AG09309 (cell line): ENCODE results near the gene SCUBE1.

Experiments
- DNase-seq: peaks from one replicate; pipeline ENCODE4 v3.0.0-alpha.2; 2010; ENCODE audit warnings: low read depth
- H3K4me3 ChIP-seq: 2 replicates; pipeline ENCODE4 v1.5.1; 2011; ENCODE audit warnings: mild to moderate bottlenecking, low read depth, low read length, moderate library complexity; ENCODE audit not compliant: control insufficient read depth
- CTCF ChIP-seq: IDR thresholded peaks from 2 replicates; pipeline ENCODE4 v1.5.1; 2011; ENCODE audit warnings: mild to moderate bottlenecking, low read depth, low read length, inconsistent platforms; ENCODE audit not compliant: insufficient read depth, control insufficient read depth; ENCODE audit errors: missing control alignments

SCUBE1 gene

GRCh38 chr22:43147821-43148220, 195.4 kb downstream of the SCUBE1 start:
- no peak for TF ChIP-seq CTCF
- H3K4me3 ChIP-seq = no peak overlapping the region
- DNase-seq = no peak
